Erythroblast (primary cell): Measurements from ENCODE around the gene SARDH.

Experiments used
- GATA1 ChIP-seq: IDR thresholded peaks from 2 replicates; pipeline ENCODE4 v1.6.1; 2011; ENCODE audit warnings: low read depth, mild to moderate bottlenecking, control low read depth, low read length, moderate library complexity
- POLR2A ChIP-seq: IDR thresholded peaks from 2 replicates; pipeline ENCODE4 v1.6.1; 2011; ENCODE audit warnings: mild to moderate bottlenecking, low read length

GRCh38 chr9:133718563-133719315 lies 19.4 kb downstream of the SARDH start:
- TF ChIP-seq POLR2A (no peak), GATA1 (no peak)
